HepG2 (cell line): ENCODE data around the gene GLIS2. TPM values are rescaled to one million over a fixed set of nuclear protein-coding genes. Genes with fewer than 3 reads are reported as not detected.

ENCODE experiments used
- ATAC-seq: fragments of 200-7000 bp; cut with Tn5 transposase; 3 replicates; pipeline ENCODE4 v1.9.1; 2020; ENCODE audit warnings: mild to moderate bottlenecking, moderate library complexity
- BruUV-seq: library from RNA; stranded (reverse); fragments of 400-500 nt; replicated peaks from 2 replicates; lab custom pipeline; 2021; lab: Mats Ljungman, UMichigan
- CTCF ChIA-PET: fragments of 300-600 bp; formaldehyde crosslinking; extraction: SDS; loops from one replicate; lab custom pipeline; 2021; ENCODE audit warnings: low total read pairs, inconsistent platforms, low intra/inter-chr PET ratio; lab: Yijun Ruan, JAX
- POLR2A ChIA-PET: fragments of 350-600 bp; sonication (Branson Sonifier 250); formaldehyde crosslinking; loops from one replicate; lab custom pipeline; 2020; ENCODE audit warnings: antibody characterized with exemption, inconsistent platforms; lab: Yijun Ruan, JAX
- DNase-seq: peaks from one replicate; pipeline ENCODE4 v3.0.0-alpha.2; 2015; ENCODE audit warnings: low spot score
- FAIRE-seq: peaks from 3 replicates; lab custom pipeline; 2011; peaks lifted over from hg19 to GRCh38; lab: Jason Lieb, UNC
- H2AFZ ChIP-seq: one replicate; pipeline ENCODE4 v1.6.1; 2011; ENCODE audit warnings: low read length, inconsistent platforms
- H3K27ac ChIP-seq: fragments of 300-600 bp; 3 replicates; pipeline ENCODE4 v1.8.0; 2011; ENCODE audit warnings: mixed run types, mild to moderate bottlenecking, mixed read lengths, low read length, inconsistent platforms; ENCODE audit not compliant: insufficient read depth; ENCODE audit errors: extremely low read length
- H3K27me3 ChIP-seq, 2 experiments: fragments of 200-600 bp in 1 of 2; 2 replicates in 1 of 2; 3 replicates in 1 of 2; pipeline versions ENCODE4 v1.6.0 to v1.8.0; 2011; ENCODE audit warnings: low read length in 2 of 2, mild to moderate bottlenecking in 2 of 2, moderate library complexity in 2 of 2, inconsistent platforms in 1 of 2; ENCODE audit not compliant: insufficient read depth in 2 of 2, control insufficient read depth in 1 of 2
- H3K36me3 ChIP-seq, 2 experiments: fragments of 200-600 bp in 1 of 2; replicated peaks in 1 of 2; 2 replicates in 1 of 2; 3 replicates in 1 of 2; pipeline versions ENCODE4 v1.5.1 to v1.8.0; 2011; ENCODE audit warnings: low read length in 2 of 2, inconsistent platforms in 1 of 2; ENCODE audit not compliant: insufficient read depth in 2 of 2, control insufficient read depth in 1 of 2
- H3K4me1 ChIP-seq: 2 replicates; pipeline ENCODE4 v1.5.1; 2012; ENCODE audit warnings: low read length, inconsistent platforms; ENCODE audit not compliant: insufficient read depth
- H3K4me2 ChIP-seq: 2 replicates; pipeline ENCODE4 v1.6.0; 2011; ENCODE audit warnings: low read depth, low read length, inconsistent platforms
- H3K4me3 ChIP-seq, 3 experiments: fragments of 200-600 bp in 1 of 3; sonication (generic), shearing (Covaris generic) in 1 of 3; replicated peaks in 1 of 3; 2 replicates each; pipeline ENCODE4 v1.5.1; 2011 to 2016; ENCODE audit warnings: low read length in 3 of 3, inconsistent platforms in 2 of 3, low read depth in 2 of 3, mild to moderate bottlenecking in 2 of 3, control low read depth in 1 of 3, mixed read lengths in 1 of 3; ENCODE audit not compliant: insufficient read depth in 1 of 3
- H3K79me2 ChIP-seq: one replicate; pipeline ENCODE4 v1.6.1; 2011; ENCODE audit warnings: low read length, inconsistent platforms; ENCODE audit not compliant: insufficient read depth
- H3K9ac ChIP-seq: 2 replicates; pipeline ENCODE4 v1.6.0; 2011; ENCODE audit warnings: mild to moderate bottlenecking, low read depth, low read length, inconsistent platforms; ENCODE audit not compliant: insufficient read depth
- H3K9me3 ChIP-seq: 2 replicates; pipeline ENCODE4 v1.5.1; 2012; ENCODE audit warnings: mild to moderate bottlenecking, low read length
- H4K20me1 ChIP-seq: 2 replicates; pipeline ENCODE4 v1.6.0; 2011; ENCODE audit warnings: inconsistent platforms, mild to moderate bottlenecking, low read length, moderate library complexity; ENCODE audit not compliant: insufficient read depth
- ARNT2 ChIP-seq: sonication (generic); formaldehyde crosslinking; IDR thresholded peaks from 2 replicates; pipeline ENCODE4 v1.8.0; 2022; ENCODE audit warnings: mild to moderate bottlenecking, low read depth, missing genetic modification reagents, moderate library complexity
- HNRNPUL1 ChIP-seq: fragments of 200-400 bp; formaldehyde crosslinking; IDR thresholded peaks from 2 replicates; pipeline ENCODE4 v1.6.1; 2017; ENCODE audit warnings: low read depth, mild to moderate bottlenecking, low read length, moderate library complexity
- ONECUT2 ChIP-seq: sonication (generic); formaldehyde crosslinking; IDR thresholded peaks from 2 replicates; pipeline ENCODE4 v1.4.0; 2020; ENCODE audit warnings: missing genetic modification reagents
- SATB2 ChIP-seq: sonication (generic); formaldehyde crosslinking; IDR thresholded peaks from 2 replicates; pipeline ENCODE4 v1.5.0; 2020; ENCODE audit warnings: missing genetic modification reagents
- SOX5 ChIP-seq: IDR thresholded peaks from 2 replicates; pipeline ENCODE4 v1.6.1; 2016; ENCODE audit warnings: borderline replicate concordance
- ZFP91 ChIP-seq: sonication (generic); formaldehyde crosslinking; IDR thresholded peaks from 2 replicates; pipeline ENCODE4 v1.9.0; 2022; ENCODE audit warnings: missing genetic modification reagents, mild to moderate bottlenecking, borderline replicate concordance
- ZNF546 ChIP-seq: sonication (generic); formaldehyde crosslinking; conservative IDR thresholded peaks from 2 replicates; pipeline ENCODE4 v1.8.1; 2023; ENCODE audit warnings: mild to moderate bottlenecking, missing genetic modification reagents
- WGBS: methylation state at CpG from one replicate; pipeline ENCODE4 v1.1.6; 2017; ENCODE audit warnings: low lambda C conversion rate; 5-methylcytosine and 5-hydroxymethylcytosine counted together
- in situ Hi-C: cut with HindIII; loops from 2 replicates; pipeline ENCODE4 v1.10.0; 2017; ENCODE audit warnings: low pct_unique_long_range_greater_than_20kb; ENCODE audit not compliant: extremely low pct_ligation_motif_present
- intact Hi-C: fragments of 100-400 bp; cut with micrococcal nuclease; formaldehyde crosslinking; loops from one replicate; pipeline ENCODE4 v1.10.0; 2022; ENCODE audit not compliant: unreplicated experiment
- polyA plus RNA-seq, 8 experiments: library from polyadenylated mRNA; depleted of rRNA in 3 of 8; stranded (reverse) in 7 of 8; unstranded in 1 of 8; fragments of >200 nt; fragmentation: Illumina TruSeq in 4 of 8; extraction: Trizol in 4 of 8; gene quantifications; 2 replicates each; pipeline versions ENCODE4 v1.2.1 to v1.2.3, GENCODE V29; 2011 to 2016; ENCODE audit warnings: low read depth in 4 of 8, missing spikeins in 1 of 8, mixed read lengths in 1 of 8; ENCODE audit not compliant: insufficient read depth in 1 of 8
- total RNA-seq, 5 experiments: library from RNA; depleted of rRNA; stranded (reverse); fragments of >200 nt; fragmentation: Illumina TruSeq; extraction: Trizol; gene quantifications; 2 replicates each; pipeline ENCODE4 v1.2.3, GENCODE V29; 2016; ENCODE audit warnings: low read depth in 1 of 5

The GLIS2 gene
- total and polyA plus RNA-seq, 2 of the 13 experiments (the other 11 are each of a cell fraction or from before 2014, with no cell fraction given) = 0.28 to 0.29 TPM

- POLR2A ChIA-PET = interaction anchor here (1.5 kb wide), 1 partner anchor 17 kb away, joined by 4 read pairs; the partner anchor contains the start of gene VASN
- no peak for FAIRE-seq
These were observed 72.6 kb downstream of the GLIS2 start for GRCh38 chr16:4388271-4389021.

More at GRCh38 chr16:4388271-4389021, 72.6 kb downstream of the GLIS2 start:
- WGBS = 96% methylated on average over 3 of the region's 19 CpGs
- intact Hi-C loops = no loop called here
- H3K9ac ChIP-seq = no peak overlapping the region
- no peak overlapping the region for H3K27ac ChIP-seq
- H3K4me2 ChIP-seq = no peak overlapping the region
- H3K9me3 ChIP-seq = no peaks in the 10 kb centered on the region
- peaks cover 5% of the 10 kb centered on the region for H4K20me1 ChIP-seq
- H2AFZ ChIP-seq = no peak overlapping the region
- no TSS peak for BruUV-seq
- H3K4me3 ChIP-seq = no peak overlapping the region
- no peak for TF ChIP-seq ZNF546 (CRISPR knock-in tag)
- no peak for TF ChIP-seq SATB2 (CRISPR knock-in tag)
- TF ChIP-seq ZFP91 = no peak
- TF ChIP-seq HNRNPUL1 = no peak
- no peak for TF ChIP-seq ONECUT2 (CRISPR knock-in tag)
- TF ChIP-seq SOX5 (CRISPR knock-in tag) = no peak
- no peak for TF ChIP-seq ARNT2 (CRISPR knock-in tag)
- TF ChIP-seq, all 625 proteins: peak for 0
- in situ Hi-C loops = loop anchor here (5.0 kb wide), 1 partner anchor 36 kb away; the partner anchor contains the start of gene PAM16
- peaks cover 20% of the 10 kb centered on the region for H3K4me1 ChIP-seq
- peaks cover 0 to 4% of the 10 kb centered on the region in 2 experiments; a peak in 2 of 5 replicates for H3K36me3 ChIP-seq
- ATAC-seq (no peak), DNase-seq (no peak)
- H3K79me2 ChIP-seq = no peaks in the 10 kb centered on the region
- CTCF ChIA-PET = no interaction called here
- H3K27me3 ChIP-seq = no peaks in the 10 kb centered on the region

Other genes starting within 250 kb of the GLIS2 start
- gene ADCY9, start 199.6 kb upstream of the GLIS2 start, total RNA-seq (2016; rRNA removed; fragmentation: Illumina TruSeq; extraction: Trizol) = 9.6 and 11.2 TPM in 2 replicates
- gene ADCY9, start 199.6 kb upstream of the GLIS2 start, polyA plus RNA-seq (2011; rRNA removed) = 13.6 and 13.9 TPM in 2 replicates
- gene SRL, start 74.0 kb upstream of the GLIS2 start, total RNA-seq (2016; rRNA removed; fragmentation: Illumina TruSeq; extraction: Trizol) = not detected in 2 replicates
- gene SRL, start 74.0 kb upstream of the GLIS2 start, polyA plus RNA-seq (2011; rRNA removed) = 0.04 and 0.05 TPM in 2 replicates
- gene TFAP4, start 43.0 kb upstream of the GLIS2 start, total RNA-seq (2016; rRNA removed; fragmentation: Illumina TruSeq; extraction: Trizol) = 10.4 and 12.2 TPM in 2 replicates
- 13.0 and 15.6 TPM in 2 replicates for gene TFAP4, start 43.0 kb upstream of the GLIS2 start, polyA plus RNA-seq (2011; rRNA removed)
- gene PAM16, start 35.3 kb downstream of the GLIS2 start, total RNA-seq (2016; rRNA removed; fragmentation: Illumina TruSeq; extraction: Trizol) = 39.5 and 51.8 TPM in 2 replicates
- gene PAM16, start 35.3 kb downstream of the GLIS2 start, polyA plus RNA-seq (2011; rRNA removed) = 51.5 and 64.5 TPM in 2 replicates
- 6.9 and 18.2 TPM in 2 replicates for gene VASN, start 55.8 kb downstream of the GLIS2 start, total RNA-seq (2016; rRNA removed; fragmentation: Illumina TruSeq; extraction: Trizol)
- 8.4 and 15.5 TPM in 2 replicates for gene VASN, start 55.8 kb downstream of the GLIS2 start, polyA plus RNA-seq (2011; rRNA removed)
- 5.9 and 9.9 TPM in 2 replicates for gene CORO7, start 100.5 kb downstream of the GLIS2 start, total RNA-seq (2016; rRNA removed; fragmentation: Illumina TruSeq; extraction: Trizol)
- gene CORO7, start 100.5 kb downstream of the GLIS2 start, polyA plus RNA-seq (2011; rRNA removed) = 14.3 and 17.1 TPM in 2 replicates
- 75.3 and 77.0 TPM in 2 replicates for gene DNAJA3, start 109.8 kb downstream of the GLIS2 start, total RNA-seq (2016; rRNA removed; fragmentation: Illumina TruSeq; extraction: Trizol)
- gene DNAJA3, start 109.8 kb downstream of the GLIS2 start, polyA plus RNA-seq (2011; rRNA removed) = 79.9 and 83.3 TPM in 2 replicates
- 33.1 and 36.7 TPM in 2 replicates for gene NMRAL1, start 158.6 kb downstream of the GLIS2 start, total RNA-seq (2016; rRNA removed; fragmentation: Illumina TruSeq; extraction: Trizol)
- gene NMRAL1, start 158.6 kb downstream of the GLIS2 start, polyA plus RNA-seq (2011; rRNA removed) = 30.8 and 34.0 TPM in 2 replicates
- gene HMOX2, start 160.3 kb downstream of the GLIS2 start, total RNA-seq (2016; rRNA removed; fragmentation: Illumina TruSeq; extraction: Trizol) = 70.4 and 82.4 TPM in 2 replicates
- 60.3 and 72.7 TPM in 2 replicates for gene HMOX2, start 160.3 kb downstream of the GLIS2 start, polyA plus RNA-seq (2011; rRNA removed)
- gene CDIP1, start 222.7 kb downstream of the GLIS2 start, total RNA-seq (2016; rRNA removed; fragmentation: Illumina TruSeq; extraction: Trizol) = 56.7 and 62.2 TPM in 2 replicates
- gene CDIP1, start 222.7 kb downstream of the GLIS2 start, polyA plus RNA-seq (2011; rRNA removed) = 31.2 and 39.1 TPM in 2 replicates
- not detected in 2 replicates for gene C16orf96, start 240.3 kb downstream of the GLIS2 start, total RNA-seq (2016; rRNA removed; fragmentation: Illumina TruSeq; extraction: Trizol)
- gene C16orf96, start 240.3 kb downstream of the GLIS2 start, polyA plus RNA-seq (2011; rRNA removed) = 0.03 TPM in 2 replicates